Activated CD4-positive, alpha-beta memory T cell treated with anti-CD3 and anti-CD28 coated beads for 36 hours (primary cell): ENCODE results near the gene RASL11B. TPM values are rescaled to one million over a fixed set of nuclear protein-coding genes. Genes with fewer than 3 reads are reported as not detected.
"Not testable (repeated sequence)": the region's sequence is repeated elsewhere in the genome, so short reads cannot be mapped to it uniquely, and the experiment has no call there.

Source experiments
- CTCF ChIA-PET: fragments of 350-600 bp; sonication (Branson Sonifier 250); formaldehyde crosslinking; loops from one replicate; lab custom pipeline; 2021; ENCODE audit warnings: antibody characterized with exemption, inconsistent platforms; lab: Charles Lee
- POLR2A ChIA-PET: fragments of 350-600 bp; sonication (Branson Sonifier 250); formaldehyde crosslinking; loops from one replicate; lab custom pipeline; 2021; ENCODE audit warnings: antibody characterized with exemption; lab: Charles Lee
- DNase-seq: peaks from one replicate; pipeline ENCODE4 v3.0.0-alpha.2; 2020
- H3K27ac Mint-ChIP-seq: one replicate; pipeline ENCODE4 v1.8.0; 2021; ENCODE audit warnings: mixed read lengths
- H3K27me3 Mint-ChIP-seq: one replicate; pipeline ENCODE4 v1.8.0; 2021; ENCODE audit warnings: mixed read lengths
- H3K36me3 Mint-ChIP-seq: one replicate; pipeline ENCODE4 v1.8.0; 2021; ENCODE audit warnings: mixed read lengths
- H3K4me1 Mint-ChIP-seq: one replicate; pipeline ENCODE4 v1.8.0; 2021; ENCODE audit warnings: low read depth, mixed read lengths
- H3K4me3 Mint-ChIP-seq: one replicate; pipeline ENCODE4 v1.8.0; 2021; ENCODE audit warnings: mild to moderate bottlenecking, mixed read lengths
- H3K9me3 Mint-ChIP-seq: one replicate; pipeline ENCODE4 v1.8.0; 2021; ENCODE audit warnings: mixed read lengths
- intact Hi-C: fragments of 100-400 bp; cut with micrococcal nuclease; formaldehyde crosslinking; loops from one replicate; pipeline ENCODE4 v1.15.1; 2023
- total RNA-seq, 2 experiments: library from RNA; stranded (reverse); gene quantifications; one replicate each; pipeline ENCODE4 v1.2.3, GENCODE V29; 2021

Gene RASL11B
- under 1 TPM; 0.29 to 0.40 TPM for total RNA-seq

GRCh38 chr4:52861879-52862616 is at the start of gene RASL11B:
TSS of gene RASL11B (plus strand) at chr4:52862317. CDS start at chr4:52862508, 191 bp downstream.
- Mint-ChIP-seq H3K4me3 (peak within 1 kb of the TSS; percentile 64), H3K9me3 (peaks cover 10% of the 10 kb centered on the region), H3K27ac (no peak within 1 kb of the TSS), H3K27me3 (peaks cover 36% of the 10 kb centered on the region), H3K4me1 (peaks cover 5% of the 10 kb centered on the region), H3K36me3 (no peaks in the 10 kb centered on the region)
- ChIA-PET POLR2A (no interaction called here), CTCF (interaction anchor here (1.0 kb wide), 1 partner anchor 317 kb away, joined by 3 read pairs; no protein-coding TSS in a partner anchor)
- peak; percentile 88 for DNase-seq
- intact Hi-C loops = loop anchor here (5.0 kb wide), 2 partner anchors 40 to 150 kb away; no protein-coding TSS in a partner anchor

GRCh38 chr4:52813546-52813945 is 48.6 kb upstream of the RASL11B start:
- H3K9me3 Mint-ChIP-seq = no peaks in the 10 kb centered on the region
- H3K4me1 Mint-ChIP-seq = no peaks in the 10 kb centered on the region
- H3K4me3 Mint-ChIP-seq = no peak overlapping the region
- H3K36me3 Mint-ChIP-seq = no peaks in the 10 kb centered on the region
- intact Hi-C loops = no loop called here
- H3K27me3 Mint-ChIP-seq = no peaks in the 10 kb centered on the region
- H3K27ac Mint-ChIP-seq = no peak overlapping the region
- no peak for DNase-seq
- ChIA-PET POLR2A (no interaction called here), CTCF (no interaction called here)

- Mint-ChIP-seq H3K9me3 (peaks cover 3% of the 10 kb centered on the region), H3K4me1 (peaks cover 39% of the 10 kb centered on the region), H3K27ac (peak overlapping the region; percentile 91), H3K36me3 (no peaks in the 10 kb centered on the region), H3K27me3 (no peaks in the 10 kb centered on the region), H3K4me3 (no peak overlapping the region)
- POLR2A ChIA-PET = interaction anchor here (0.9 to 1.8 kb wide), 4 partner anchors 68 to 163 kb away, joined by 3 to 13 read pairs (median 5); partner anchors contain the start of gene USP46
- CTCF ChIA-PET = no interaction called here
- no peak for DNase-seq
- intact Hi-C loops = loop anchor here (5.0 kb wide), 6 partner anchors 40 to 980 kb away; partner anchors contain the start of genes DCUN1D4 and RASL11B
Observed at GRCh38 chr4:52822583-52822971, 39.5 kb upstream of the RASL11B start.

- intact Hi-C loops = loop anchor here (5.0 kb wide), 6 partner anchors 39 to 981 kb away; partner anchors contain the start of genes DCUN1D4 and RASL11B
- POLR2A ChIA-PET = interaction anchor here (0.7 to 1.8 kb wide), 5 partner anchors 22 to 164 kb away, joined by 3 to 13 read pairs (median 4); partner anchors contain the start of gene USP46
Observed at GRCh38 chr4:52822972-52823701, 39.0 kb upstream of the RASL11B start.

GRCh38 chr4:52823702-52824092 is 38.4 kb upstream of the RASL11B start:
- no peaks in the 10 kb centered on the region for H3K36me3 Mint-ChIP-seq
- no peak overlapping the region for H3K4me3 Mint-ChIP-seq
- intact Hi-C loops = loop anchor here (5.0 kb wide), 6 partner anchors 39 to 981 kb away; partner anchors contain the start of genes DCUN1D4 and RASL11B
- H3K27me3 Mint-ChIP-seq = no peaks in the 10 kb centered on the region
- H3K27ac Mint-ChIP-seq = peak overlapping the region; percentile 77
- H3K4me1 Mint-ChIP-seq = peaks cover 39% of the 10 kb centered on the region
- ChIA-PET POLR2A (interaction anchor here (0.7 to 1.8 kb wide), 5 partner anchors 21 to 165 kb away, joined by 3 to 13 read pairs (median 4); partner anchors contain the start of gene USP46), CTCF (no interaction called here)
- no peak for DNase-seq
- H3K9me3 Mint-ChIP-seq = peaks cover 3% of the 10 kb centered on the region

More at GRCh38 chr4:52822972-52823701, 39.0 kb upstream of the RASL11B start:
- Mint-ChIP-seq H3K4me1 (peaks cover 39% of the 10 kb centered on the region), H3K4me3 (no peak overlapping the region), H3K27me3 (no peaks in the 10 kb centered on the region), H3K27ac (peak overlapping the region; percentile 91), H3K36me3 (no peaks in the 10 kb centered on the region), H3K9me3 (peaks cover 3% of the 10 kb centered on the region)
- CTCF ChIA-PET = no interaction called here
- peak; percentile 49 for DNase-seq

GRCh38 chr4:52824270-52824602 is 37.9 kb upstream of the RASL11B start:
- H3K4me1 Mint-ChIP-seq = peaks cover 39% of the 10 kb centered on the region
- H3K27ac Mint-ChIP-seq = peak overlapping the region; percentile 77
- no peaks in the 10 kb centered on the region for H3K36me3 Mint-ChIP-seq
- ChIA-PET POLR2A (no interaction called here), CTCF (no interaction called here)
- H3K27me3 Mint-ChIP-seq = no peaks in the 10 kb centered on the region
- DNase-seq = no peak
- H3K4me3 Mint-ChIP-seq = no peak overlapping the region
- intact Hi-C loops = loop anchor here (5.0 kb wide), 6 partner anchors 38 to 982 kb away; partner anchors contain the start of genes DCUN1D4 and RASL11B
- H3K9me3 Mint-ChIP-seq = peaks cover 3% of the 10 kb centered on the region

GRCh38 chr4:52824603-52825459 is 37.3 kb upstream of the RASL11B start:
- peak overlapping the region; percentile 14 for H3K27ac Mint-ChIP-seq
- POLR2A ChIA-PET = no interaction called here
- intact Hi-C loops = loop anchor here (5.0 kb wide), 6 partner anchors 37 to 983 kb away; partner anchors contain the start of genes DCUN1D4 and RASL11B
- H3K27me3 Mint-ChIP-seq = no peaks in the 10 kb centered on the region
- H3K36me3 Mint-ChIP-seq = no peaks in the 10 kb centered on the region
- CTCF ChIA-PET = interaction anchor here (1.4 kb wide), 1 partner anchor 158 kb away, joined by 3 read pairs; no protein-coding TSS in a partner anchor
- DNase-seq = no peak
- peaks cover 39% of the 10 kb centered on the region for H3K4me1 Mint-ChIP-seq
- H3K4me3 Mint-ChIP-seq = no peak overlapping the region
- peaks cover 3% of the 10 kb centered on the region for H3K9me3 Mint-ChIP-seq

GRCh38 chr4:52825460-52826090 is 36.5 kb upstream of the RASL11B start:
- peaks cover 3% of the 10 kb centered on the region for H3K9me3 Mint-ChIP-seq
- H3K36me3 Mint-ChIP-seq = no peaks in the 10 kb centered on the region
- H3K4me3 Mint-ChIP-seq = no peak overlapping the region
- POLR2A ChIA-PET = no interaction called here
- CTCF ChIA-PET = interaction anchor here (1.4 kb wide), 1 partner anchor 158 kb away, joined by 3 read pairs; no protein-coding TSS in a partner anchor
- DNase-seq = peak; percentile 14
- intact Hi-C loops = no loop called here
- H3K27me3 Mint-ChIP-seq = no peaks in the 10 kb centered on the region
- peaks cover 39% of the 10 kb centered on the region for H3K4me1 Mint-ChIP-seq
- peak overlapping the region; percentile 14 for H3K27ac Mint-ChIP-seq

GRCh38 chr4:52833941-52834525 is 28.1 kb upstream of the RASL11B start:
- ChIA-PET CTCF (no interaction called here), POLR2A (no interaction called here)
- no peaks in the 10 kb centered on the region for H3K9me3 Mint-ChIP-seq
- H3K36me3 Mint-ChIP-seq = no peaks in the 10 kb centered on the region
- no peak overlapping the region for H3K4me3 Mint-ChIP-seq
- H3K27ac Mint-ChIP-seq = no peak overlapping the region
- no peak for DNase-seq
- no peaks in the 10 kb centered on the region for H3K4me1 Mint-ChIP-seq
- peaks cover 9% of the 10 kb centered on the region for H3K27me3 Mint-ChIP-seq
- intact Hi-C loops = no loop called here

GRCh38 chr4:52834641-52835456 is 27.3 kb upstream of the RASL11B start:
- H3K36me3 Mint-ChIP-seq, H3K4me1 Mint-ChIP-seq, H3K27me3 Mint-ChIP-seq, intact Hi-C loops, DNase-seq, CTCF ChIA-PET, H3K27ac Mint-ChIP-seq, H3K4me3 Mint-ChIP-seq, H3K9me3 Mint-ChIP-seq, POLR2A ChIA-PET: not testable (repeated sequence)
